ENCODE measurements around the gene CTAGE9.

Gene CTAGE9

DNA sequence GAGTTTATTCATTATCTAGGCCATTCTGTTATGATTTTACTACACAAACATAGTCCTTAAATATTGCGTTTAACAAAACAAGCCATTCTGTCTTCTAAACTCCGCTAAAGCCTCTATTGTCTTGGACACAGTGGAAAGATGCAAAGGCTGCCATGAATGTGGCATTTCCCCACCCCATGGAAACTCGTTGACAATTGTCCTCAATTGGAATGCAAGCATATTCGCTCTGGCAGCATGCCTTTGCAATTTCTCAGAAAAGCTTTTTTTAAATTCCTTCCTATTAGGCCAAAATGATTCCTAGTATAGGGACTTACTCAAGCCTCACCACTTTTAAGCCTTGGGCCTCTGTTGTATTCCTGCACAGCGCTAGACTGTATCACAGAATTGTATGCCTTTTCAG is 32.4 kb downstream of the CTAGE9 start:
- Histone ChIP-seq H3K27me3 (ENCODE audit: insufficient read depth, low read length) (no peaks in the 10 kb centered on the region), H2AFZ (ENCODE audit: low read length) (no peak overlapping the region), H4K20me1 (ENCODE audit: insufficient read depth, low read length) (no peaks in the 10 kb centered on the region), H3K4me2 (ENCODE audit: low read length) (no peak overlapping the region), H3F3A (ENCODE audit: insufficient read depth, low read length) (no peaks in the 10 kb centered on the region), H3K79me2 (ENCODE audit: insufficient read depth, low read length) (no peaks in the 10 kb centered on the region), H3K9me2 (ENCODE audit: low read depth, low read length) (no peaks in the 10 kb centered on the region), H3K9ac (ENCODE audit: low read length) (no peak overlapping the region), H3K36me3 (ENCODE audit: insufficient read depth, low read length) (no peaks in the 10 kb centered on the region), H3K9me3 (ENCODE audit: low read length) (no peaks in the 10 kb centered on the region), H3K4me3 (ENCODE audit: low read depth, low read length, poor library complexity, severe bottlenecking) (no peak overlapping the region), H3K27ac (ENCODE audit: low read depth, low read length, poor library complexity, severe bottlenecking) (no peak overlapping the region), H3K4me1 (ENCODE audit: insufficient read depth, low read length, severe bottlenecking) (no peaks in the 10 kb centered on the region)
- TF ChIP-seq, protein P1, sequence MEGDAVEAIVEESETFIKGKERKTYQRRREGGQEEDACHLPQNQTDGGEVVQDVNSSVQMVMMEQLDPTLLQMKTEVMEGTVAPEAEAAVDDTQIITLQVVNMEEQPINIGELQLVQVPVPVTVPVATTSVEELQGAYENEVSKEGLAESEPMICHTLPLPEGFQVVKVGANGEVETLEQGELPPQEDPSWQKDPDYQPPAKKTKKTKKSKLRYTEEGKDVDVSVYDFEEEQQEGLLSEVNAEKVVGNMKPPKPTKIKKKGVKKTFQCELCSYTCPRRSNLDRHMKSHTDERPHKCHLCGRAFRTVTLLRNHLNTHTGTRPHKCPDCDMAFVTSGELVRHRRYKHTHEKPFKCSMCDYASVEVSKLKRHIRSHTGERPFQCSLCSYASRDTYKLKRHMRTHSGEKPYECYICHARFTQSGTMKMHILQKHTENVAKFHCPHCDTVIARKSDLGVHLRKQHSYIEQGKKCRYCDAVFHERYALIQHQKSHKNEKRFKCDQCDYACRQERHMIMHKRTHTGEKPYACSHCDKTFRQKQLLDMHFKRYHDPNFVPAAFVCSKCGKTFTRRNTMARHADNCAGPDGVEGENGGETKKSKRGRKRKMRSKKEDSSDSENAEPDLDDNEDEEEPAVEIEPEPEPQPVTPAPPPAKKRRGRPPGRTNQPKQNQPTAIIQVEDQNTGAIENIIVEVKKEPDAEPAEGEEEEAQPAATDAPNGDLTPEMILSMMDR (IDR thresholded peaks at IDR 0.05; ENCODE audit: low read length): no peak
- TF ChIP-seq EZH2 (IDR thresholded peaks at IDR 0.05; ENCODE audit: borderline replicate concordance, low read length): no peak

DNA sequence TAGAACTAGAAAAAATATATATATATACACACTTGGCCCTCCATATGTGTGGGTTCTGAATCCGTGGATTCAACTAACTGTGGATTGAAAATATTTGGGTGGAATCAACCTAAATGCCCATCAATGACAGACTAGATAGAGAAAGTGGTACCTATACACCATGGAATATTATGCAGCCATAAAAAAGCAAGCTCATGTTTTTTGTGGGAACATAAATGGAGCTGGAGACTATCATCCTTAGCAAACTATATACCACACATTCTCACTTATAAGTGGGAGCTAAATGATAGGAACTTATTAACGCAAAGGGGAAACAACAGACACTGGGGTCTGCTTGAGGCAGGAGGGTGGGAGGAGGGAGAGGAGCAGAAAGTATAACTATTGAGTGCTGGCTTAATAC is 37.6 kb downstream of the CTAGE9 start:
- Histone ChIP-seq H3K4me2 (ENCODE audit: low read length) (no peak overlapping the region), H3K9ac (ENCODE audit: low read length) (no peak overlapping the region), H3K27me3 (ENCODE audit: insufficient read depth, low read length) (no peaks in the 10 kb centered on the region), H4K20me1 (ENCODE audit: insufficient read depth, low read length) (no peaks in the 10 kb centered on the region), H3F3A (ENCODE audit: insufficient read depth, low read length) (no peaks in the 10 kb centered on the region), H3K9me2 (ENCODE audit: low read depth, low read length) (no peaks in the 10 kb centered on the region), H2AFZ (ENCODE audit: low read length) (no peak overlapping the region), H3K4me1 (ENCODE audit: insufficient read depth, low read length, severe bottlenecking) (no peaks in the 10 kb centered on the region), H3K4me3 (ENCODE audit: low read depth, low read length, poor library complexity, severe bottlenecking) (no peak overlapping the region), H3K79me2 (ENCODE audit: insufficient read depth, low read length) (no peaks in the 10 kb centered on the region), H3K27ac (ENCODE audit: low read depth, low read length, poor library complexity, severe bottlenecking) (no peak overlapping the region), H3K36me3 (ENCODE audit: insufficient read depth, low read length) (no peaks in the 10 kb centered on the region), H3K9me3 (ENCODE audit: low read length) (no peaks in the 10 kb centered on the region)
- no peak for TF ChIP-seq EZH2 (IDR thresholded peaks at IDR 0.05; ENCODE audit: borderline replicate concordance, low read length)
- TF ChIP-seq, protein P1 (IDR thresholded peaks at IDR 0.05; ENCODE audit: low read length): no peak

DNA sequence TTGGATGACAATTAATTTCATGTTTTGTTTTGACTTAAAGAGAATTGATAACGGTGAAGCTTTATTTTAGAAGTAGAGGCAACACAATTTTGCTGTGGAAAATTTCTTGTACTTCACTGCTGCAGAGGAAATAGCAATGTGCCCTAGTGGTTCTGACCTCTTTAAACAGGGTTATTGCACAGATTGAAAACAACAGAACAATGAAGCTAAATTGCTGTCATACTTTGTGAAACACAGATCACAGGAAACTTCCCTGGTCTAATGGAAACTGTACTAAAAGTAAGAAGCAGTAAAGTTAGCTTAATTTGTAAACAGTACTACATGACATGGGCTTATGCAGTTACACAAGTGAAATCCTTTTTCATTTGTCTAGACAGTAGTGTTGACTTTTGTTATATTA is 40.9 kb downstream of the CTAGE9 start:
- Histone ChIP-seq H3K36me3 (ENCODE audit: insufficient read depth, low read length) (no peaks in the 10 kb centered on the region), H3K4me3 (ENCODE audit: low read depth, low read length, poor library complexity, severe bottlenecking) (no peak overlapping the region), H3K9me2 (ENCODE audit: low read depth, low read length) (no peaks in the 10 kb centered on the region), H3K9me3 (ENCODE audit: low read length) (no peaks in the 10 kb centered on the region), H4K20me1 (ENCODE audit: insufficient read depth, low read length) (no peaks in the 10 kb centered on the region), H3K27ac (ENCODE audit: low read depth, low read length, poor library complexity, severe bottlenecking) (no peak overlapping the region), H3K4me1 (ENCODE audit: insufficient read depth, low read length, severe bottlenecking) (no peaks in the 10 kb centered on the region), H2AFZ (ENCODE audit: low read length) (no peak overlapping the region), H3K27me3 (ENCODE audit: insufficient read depth, low read length) (no peaks in the 10 kb centered on the region), H3K79me2 (ENCODE audit: insufficient read depth, low read length) (no peaks in the 10 kb centered on the region), H3K4me2 (ENCODE audit: low read length) (no peak overlapping the region), H3K9ac (ENCODE audit: low read length) (no peak overlapping the region), H3F3A (ENCODE audit: insufficient read depth, low read length) (no peaks in the 10 kb centered on the region)
- no peak for TF ChIP-seq EZH2 (IDR thresholded peaks at IDR 0.05; ENCODE audit: borderline replicate concordance, low read length)
- TF ChIP-seq, protein P1 (IDR thresholded peaks at IDR 0.05; ENCODE audit: low read length): no peak

Measured in OCI-LY1 (cell line).